ENCODE measurements around the gene PLB1. TPM values are rescaled to one million over a fixed set of nuclear protein-coding genes. Genes with fewer than 3 reads are reported as not detected.

The PLB1 gene
- polyA plus RNA-seq, 1 donor: 3.2 TPM

- Histone ChIP-seq H3K27ac (ENCODE audit: low read length) (no peak overlapping the region), H3K27me3 (ENCODE audit: control insufficient read depth, insufficient read depth, low read length) (no peaks in the 10 kb centered on the region), H3K36me3 (ENCODE audit: control insufficient read depth, insufficient read depth, low read length) (peaks cover 7% of the 10 kb centered on the region), H3K4me3 (ENCODE audit: low read length) (no peak overlapping the region), H3K4me1 (ENCODE audit: control insufficient read depth, insufficient read depth, low read length) (no peaks in the 10 kb centered on the region), H3K9me3 (ENCODE audit: control insufficient read depth, low read depth, low read length) (no peaks in the 10 kb centered on the region)
- no peak for DNase-seq
- 100% methylated on average over 1 of the region's 6 CpGs for WGBS (ENCODE audit: insufficient coverage, low lambda C conversion rate)
Observed at GRCh38 chr2:28533044-28533680, 37.3 kb downstream of the PLB1 start.

GRCh38 chr2:28534817-28535216, 39.0 kb downstream of the PLB1 start:
- Histone ChIP-seq H3K36me3 (ENCODE audit: control insufficient read depth, insufficient read depth, low read length) (peaks cover 4% of the 10 kb centered on the region), H3K4me3 (ENCODE audit: low read length) (no peak overlapping the region), H3K27ac (ENCODE audit: low read length) (no peak overlapping the region), H3K27me3 (ENCODE audit: control insufficient read depth, insufficient read depth, low read length) (no peaks in the 10 kb centered on the region), H3K4me1 (ENCODE audit: control insufficient read depth, insufficient read depth, low read length) (no peaks in the 10 kb centered on the region), H3K9me3 (ENCODE audit: control insufficient read depth, low read depth, low read length) (no peaks in the 10 kb centered on the region)
- no peak for DNase-seq
- WGBS (ENCODE audit: insufficient coverage, low lambda C conversion rate): 100% methylated on average over 2 of the region's 2 CpGs

- peaks cover 5% of the 10 kb centered on the region for H3K36me3 ChIP-seq (ENCODE audit: control insufficient read depth, insufficient read depth, low read length)
- peaks cover under 1% of the 10 kb centered on the region for H3K4me1 ChIP-seq (ENCODE audit: control insufficient read depth, insufficient read depth, low read length)
- no peaks in the 10 kb centered on the region for H3K9me3 ChIP-seq (ENCODE audit: control insufficient read depth, low read depth, low read length)
- DNase-seq: no peak
- H3K27me3 ChIP-seq (ENCODE audit: control insufficient read depth, insufficient read depth, low read length): no peaks in the 10 kb centered on the region
- H3K4me3 ChIP-seq (ENCODE audit: low read length): no peak overlapping the region
- H3K27ac ChIP-seq (ENCODE audit: low read length): no peak overlapping the region
- WGBS (ENCODE audit: insufficient coverage, low lambda C conversion rate): no CpG with 5 or more reads among the region's 9 CpGs
Observed at GRCh38 chr2:28538134-28538533, 42.3 kb downstream of the PLB1 start.

GRCh38 chr2:28538652-28539051, 42.8 kb downstream of the PLB1 start:
- WGBS (ENCODE audit: insufficient coverage, low lambda C conversion rate): no CpG with 5 or more reads among the region's 9 CpGs
- no peak for DNase-seq
- no peak overlapping the region for H3K4me3 ChIP-seq (ENCODE audit: low read length)
- no peak overlapping the region for H3K27ac ChIP-seq (ENCODE audit: low read length)
- peaks cover 7% of the 10 kb centered on the region for H3K36me3 ChIP-seq (ENCODE audit: control insufficient read depth, insufficient read depth, low read length)
- H3K4me1 ChIP-seq (ENCODE audit: control insufficient read depth, insufficient read depth, low read length): peaks cover 6% of the 10 kb centered on the region
- H3K9me3 ChIP-seq (ENCODE audit: control insufficient read depth, low read depth, low read length): no peaks in the 10 kb centered on the region
- H3K27me3 ChIP-seq (ENCODE audit: control insufficient read depth, insufficient read depth, low read length): no peaks in the 10 kb centered on the region

GRCh38 chr2:28539118-28539541, 43.3 kb downstream of the PLB1 start:
- Histone ChIP-seq H3K4me3 (ENCODE audit: low read length) (no peak overlapping the region), H3K27ac (ENCODE audit: low read length) (no peak overlapping the region), H3K9me3 (ENCODE audit: control insufficient read depth, low read depth, low read length) (no peaks in the 10 kb centered on the region), H3K4me1 (ENCODE audit: control insufficient read depth, insufficient read depth, low read length) (peaks cover 10% of the 10 kb centered on the region), H3K36me3 (ENCODE audit: control insufficient read depth, insufficient read depth, low read length) (peaks cover 7% of the 10 kb centered on the region), H3K27me3 (ENCODE audit: control insufficient read depth, insufficient read depth, low read length) (no peaks in the 10 kb centered on the region)
- DNase-seq: no peak
- 86% methylated on average over 1 of the region's 14 CpGs for WGBS (ENCODE audit: insufficient coverage, low lambda C conversion rate)

- H3K9me3 ChIP-seq (ENCODE audit: control insufficient read depth, low read depth, low read length): no peaks in the 10 kb centered on the region
- DNase-seq: no peak
- peaks cover 53% of the 10 kb centered on the region for H3K4me1 ChIP-seq (ENCODE audit: control insufficient read depth, insufficient read depth, low read length)
Observed at GRCh38 chr2:28543316-28544035, 47.6 kb downstream of the PLB1 start.

GRCh38 chr2:28544036-28544346, 48.1 kb downstream of the PLB1 start:
- no peaks in the 10 kb centered on the region for H3K27me3 ChIP-seq (ENCODE audit: control insufficient read depth, insufficient read depth, low read length)
- peaks cover 7% of the 10 kb centered on the region for H3K36me3 ChIP-seq (ENCODE audit: control insufficient read depth, insufficient read depth, low read length)
- no peak overlapping the region for H3K4me3 ChIP-seq (ENCODE audit: low read length)
- H3K4me1 ChIP-seq (ENCODE audit: control insufficient read depth, insufficient read depth, low read length): peaks cover 58% of the 10 kb centered on the region
- H3K27ac ChIP-seq (ENCODE audit: low read length): peak overlapping the region; percentile 89
- WGBS (ENCODE audit: insufficient coverage, low lambda C conversion rate): 80% methylated on average over 1 of the region's 5 CpGs
- no peak for DNase-seq
- no peaks in the 10 kb centered on the region for H3K9me3 ChIP-seq (ENCODE audit: control insufficient read depth, low read depth, low read length)

More at GRCh38 chr2:28543316-28544035, 47.6 kb downstream of the PLB1 start:
- Histone ChIP-seq H3K27me3 (ENCODE audit: control insufficient read depth, insufficient read depth, low read length) (no peaks in the 10 kb centered on the region), H3K36me3 (ENCODE audit: control insufficient read depth, insufficient read depth, low read length) (peaks cover 7% of the 10 kb centered on the region), H3K4me3 (ENCODE audit: low read length) (no peak overlapping the region), H3K27ac (ENCODE audit: low read length) (peak overlapping the region; percentile 89)
- no CpG with 5 or more reads among the region's 20 CpGs for whole genome bisulfite sequencing (ENCODE audit: insufficient coverage, low lambda C conversion rate)

GRCh38 chr2:28544405-28544921, 48.6 kb downstream of the PLB1 start:
- 0% methylated on average over 2 of the region's 8 CpGs for WGBS (ENCODE audit: insufficient coverage, low lambda C conversion rate)
- no peak overlapping the region for H3K4me3 ChIP-seq (ENCODE audit: low read length)
- H3K9me3 ChIP-seq (ENCODE audit: control insufficient read depth, low read depth, low read length): no peaks in the 10 kb centered on the region
- H3K27me3 ChIP-seq (ENCODE audit: control insufficient read depth, insufficient read depth, low read length): no peaks in the 10 kb centered on the region
- peaks cover 59% of the 10 kb centered on the region for H3K4me1 ChIP-seq (ENCODE audit: control insufficient read depth, insufficient read depth, low read length)
- peak overlapping the region; percentile 89 for H3K27ac ChIP-seq (ENCODE audit: low read length)
- peak; percentile 72 to 88 for DNase-seq
- H3K36me3 ChIP-seq (ENCODE audit: control insufficient read depth, insufficient read depth, low read length): peaks cover 7% of the 10 kb centered on the region

GRCh38 chr2:28544922-28545589, 49.2 kb downstream of the PLB1 start:
- no peak overlapping the region for H3K4me3 ChIP-seq (ENCODE audit: low read length)
- peaks cover 7% of the 10 kb centered on the region for H3K36me3 ChIP-seq (ENCODE audit: control insufficient read depth, insufficient read depth, low read length)
- WGBS (ENCODE audit: insufficient coverage, low lambda C conversion rate): no CpG with 5 or more reads among the region's 18 CpGs
- H3K4me1 ChIP-seq (ENCODE audit: control insufficient read depth, insufficient read depth, low read length): peaks cover 59% of the 10 kb centered on the region
- H3K27ac ChIP-seq (ENCODE audit: low read length): peak overlapping the region; percentile 89
- H3K27me3 ChIP-seq (ENCODE audit: control insufficient read depth, insufficient read depth, low read length): no peaks in the 10 kb centered on the region
- H3K9me3 ChIP-seq (ENCODE audit: control insufficient read depth, low read depth, low read length): no peaks in the 10 kb centered on the region
- DNase-seq: peak; percentile 81 to 91

GRCh38 chr2:28545590-28546200, 49.8 kb downstream of the PLB1 start:
- no CpG with 5 or more reads among the region's 9 CpGs for WGBS (ENCODE audit: insufficient coverage, low lambda C conversion rate)

More at GRCh38 chr2:28545590-28546200, 49.8 kb downstream of the PLB1 start:
- no peak overlapping the region for H3K4me3 ChIP-seq (ENCODE audit: low read length)
- H3K9me3 ChIP-seq (ENCODE audit: control insufficient read depth, low read depth, low read length): no peaks in the 10 kb centered on the region
- no peaks in the 10 kb centered on the region for H3K27me3 ChIP-seq (ENCODE audit: control insufficient read depth, insufficient read depth, low read length)
- DNase-seq: peak in 1 of 2 donors; percentile 35
- peaks cover 59% of the 10 kb centered on the region for H3K4me1 ChIP-seq (ENCODE audit: control insufficient read depth, insufficient read depth, low read length)
- peak overlapping the region; percentile 89 for H3K27ac ChIP-seq (ENCODE audit: low read length)
- H3K36me3 ChIP-seq (ENCODE audit: control insufficient read depth, insufficient read depth, low read length): peaks cover 6% of the 10 kb centered on the region

Data from large intestine (tissue), 3 donors.